GM19455 (cell line): ENCODE measurements around the gene CEP104.

Experiments
- ATAC-seq: cut with Tn5 transposase; IDR thresholded peaks from one replicate; pipeline ENCODE4 v1.9.1; 2021; ENCODE audit not compliant: unreplicated experiment

The CEP104 gene

DNA sequence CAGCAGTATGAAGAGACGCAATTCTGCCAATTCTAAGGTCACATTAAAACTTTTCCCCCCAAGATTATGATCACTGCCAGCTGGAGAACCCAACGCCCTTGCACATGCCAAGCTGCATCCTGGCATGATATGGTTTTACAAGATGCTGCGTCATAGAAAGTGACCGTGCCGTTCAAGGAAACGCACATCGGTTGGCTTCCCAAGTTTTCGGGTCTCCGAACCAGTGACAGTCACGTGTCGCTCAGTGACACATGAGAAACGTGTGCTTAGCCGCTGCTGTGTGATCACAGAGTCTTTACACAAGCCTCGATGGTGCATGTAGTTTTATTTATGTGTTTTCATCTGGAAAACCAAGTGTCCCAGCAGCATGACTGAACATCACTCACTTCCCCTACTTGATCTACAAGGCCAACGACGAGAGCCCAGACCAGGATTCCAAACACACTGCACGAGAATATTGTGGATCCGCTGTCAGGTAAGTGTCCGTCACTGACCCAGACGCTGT lies 77.0 kb downstream of the CEP104 start:
- ATAC-seq = no peak

- no peak for ATAC-seq
These were observed 77.6 kb downstream of the CEP104 start for GRCh38 chr1:3779265-3779911.

DNA sequence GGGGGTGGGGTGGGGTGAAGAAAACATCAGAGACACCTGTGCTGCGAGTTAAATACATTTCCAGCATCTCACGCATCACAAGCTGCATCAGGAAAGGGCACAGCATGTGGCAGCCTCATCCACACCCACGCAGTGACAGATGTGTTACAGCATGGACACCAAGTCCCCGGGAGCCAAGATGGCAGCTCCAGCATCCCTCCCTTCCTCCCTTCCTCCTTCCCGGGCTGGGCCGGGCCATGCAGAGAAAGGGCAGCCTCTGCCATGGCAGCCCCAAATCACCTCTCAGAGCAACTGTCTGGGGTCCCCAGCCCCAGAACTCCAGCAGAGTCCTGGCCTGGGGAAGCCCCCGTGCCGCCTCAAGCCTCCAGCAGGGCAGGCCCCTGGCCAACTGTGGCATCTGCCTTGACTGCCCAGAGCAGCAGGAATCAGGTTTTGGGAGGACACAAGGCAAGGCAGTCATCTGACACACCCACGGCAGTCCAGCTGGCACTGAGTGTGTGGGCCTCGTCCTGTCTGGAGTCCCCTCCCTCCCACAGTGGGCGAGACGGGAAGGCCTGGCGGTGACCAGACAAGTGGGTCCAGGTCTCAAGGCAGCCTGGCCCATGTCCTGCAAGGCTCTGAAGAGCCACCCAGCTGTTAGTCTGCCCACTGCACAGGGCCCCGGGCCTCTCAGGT lies 78.3 kb downstream of the CEP104 start:
- ATAC-seq = no peak

GRCh38 chr1:3777647-3778589 lies 79.1 kb downstream of the CEP104 start:
- ATAC-seq = no peak

DNA sequence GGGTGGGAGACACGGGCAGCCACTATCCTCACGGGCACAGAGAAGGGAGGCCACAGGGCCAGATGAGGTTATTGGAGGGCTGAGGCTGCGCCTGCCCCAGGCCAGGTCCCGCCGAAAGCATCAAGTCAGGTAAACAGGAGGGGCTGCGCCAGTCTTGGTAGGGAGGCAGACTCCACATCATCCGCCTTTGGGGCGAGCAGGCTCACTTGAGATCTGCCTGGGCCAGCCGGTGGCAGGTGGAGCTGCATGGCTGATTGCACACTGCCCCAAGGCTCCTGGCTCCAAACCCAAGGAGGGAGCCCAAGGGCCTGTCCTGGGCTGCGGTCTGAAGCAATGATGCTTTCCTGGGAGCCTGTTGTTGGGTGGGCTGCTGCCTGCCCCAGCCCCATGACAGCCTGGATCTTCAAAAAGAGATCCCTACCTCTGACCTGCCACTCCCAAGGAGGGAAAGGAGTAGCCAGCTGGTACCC lies 79.9 kb downstream of the CEP104 start:
- ATAC-seq = no peak

- no peak for ATAC-seq
These were observed 80.6 kb downstream of the CEP104 start for GRCh38 chr1:3776231-3776961.

GRCh38 chr1:3775490-3776230 lies 81.4 kb downstream of the CEP104 start:
- ATAC-seq = no peak

GRCh38 chr1:3774946-3775489 lies 82.0 kb downstream of the CEP104 start:
- no peak for ATAC-seq

DNA sequence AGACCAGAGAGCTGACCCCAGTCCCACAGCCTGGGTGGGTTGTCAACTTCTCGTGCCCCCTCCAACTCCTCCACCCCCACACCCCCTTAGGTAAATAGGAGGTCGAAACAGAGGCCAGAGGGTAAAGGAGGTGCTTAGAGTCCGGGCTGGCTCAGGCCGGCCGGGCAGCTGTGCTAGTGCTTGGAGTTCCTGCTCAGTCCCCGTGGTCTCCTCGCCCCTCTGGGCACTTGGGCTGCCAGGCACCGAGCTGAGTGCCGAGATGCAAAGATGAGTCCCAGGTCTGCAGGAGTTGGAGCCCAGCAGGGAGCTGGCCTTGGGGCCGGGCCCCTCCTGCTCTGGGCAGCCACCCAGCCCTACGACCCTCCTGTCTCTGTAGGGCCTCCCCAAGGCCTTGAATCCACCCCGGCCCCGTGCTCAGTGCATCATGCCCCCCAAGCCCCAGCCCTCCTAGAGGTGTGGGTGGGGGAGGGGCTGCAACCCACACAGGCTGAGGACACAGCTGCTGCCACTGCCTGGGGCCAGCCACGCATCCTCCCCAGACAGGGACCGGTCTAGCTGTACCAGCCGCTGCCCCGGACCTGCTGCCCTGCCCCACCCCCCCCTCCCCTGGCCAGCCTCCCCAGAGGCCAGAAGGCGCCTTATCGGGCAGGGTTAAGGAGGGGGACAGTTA lies 82.6 kb downstream of the CEP104 start:
- no peak for ATAC-seq

- no peak for ATAC-seq
These were observed 83.3 kb downstream of the CEP104 start for GRCh38 chr1:3773572-3774275.

- ATAC-seq = peak; percentile 5
These were observed 84.1 kb downstream of the CEP104 start, which contains the start of gene SMIM1 for GRCh38 chr1:3772715-3773571. Gene SMIM1, plus strand, starts transcription at chr1:3772749. Its CDS starts 2,625 bp downstream, at chr1:3775374.

DNA sequence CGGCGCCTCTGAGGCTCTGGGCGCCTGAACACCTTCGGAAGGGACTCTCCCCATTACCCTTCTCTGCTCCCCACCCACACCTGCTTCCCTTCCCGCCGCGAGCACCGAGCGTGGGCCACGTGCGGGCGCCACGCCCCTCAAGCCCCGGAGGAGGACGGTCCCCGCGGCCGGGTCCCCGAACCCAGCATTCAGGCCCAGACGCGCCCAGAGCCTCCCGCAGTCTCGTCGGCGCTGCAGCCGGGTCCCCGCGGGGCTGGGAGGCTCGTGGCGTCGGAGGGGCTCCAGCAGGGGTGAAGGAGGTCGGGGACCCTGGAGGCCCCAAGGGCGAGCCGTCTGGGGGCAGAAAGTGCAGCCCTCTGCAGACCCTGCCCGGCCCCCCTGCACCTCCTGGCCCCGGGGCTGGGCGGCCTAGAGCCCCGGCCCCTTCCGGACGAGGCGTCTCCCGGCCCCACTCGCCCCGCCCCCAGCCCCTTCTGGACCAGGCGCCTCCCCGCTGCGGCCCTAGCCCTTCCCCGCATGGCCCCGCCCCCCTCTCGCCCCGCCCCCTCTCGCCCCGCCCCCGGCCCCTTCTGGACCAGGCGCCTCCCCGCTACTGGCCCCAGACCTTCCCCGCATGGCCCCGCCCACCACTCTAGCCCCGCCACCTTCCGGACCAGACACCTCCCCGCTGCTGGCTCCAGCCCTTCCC lies 84.8 kb downstream of the CEP104 start:
- ATAC-seq = peak; percentile 50

GRCh38 chr1:3771108-3772026 lies 85.6 kb downstream of the CEP104 start:
- ATAC-seq = peak; percentile 2

DNA sequence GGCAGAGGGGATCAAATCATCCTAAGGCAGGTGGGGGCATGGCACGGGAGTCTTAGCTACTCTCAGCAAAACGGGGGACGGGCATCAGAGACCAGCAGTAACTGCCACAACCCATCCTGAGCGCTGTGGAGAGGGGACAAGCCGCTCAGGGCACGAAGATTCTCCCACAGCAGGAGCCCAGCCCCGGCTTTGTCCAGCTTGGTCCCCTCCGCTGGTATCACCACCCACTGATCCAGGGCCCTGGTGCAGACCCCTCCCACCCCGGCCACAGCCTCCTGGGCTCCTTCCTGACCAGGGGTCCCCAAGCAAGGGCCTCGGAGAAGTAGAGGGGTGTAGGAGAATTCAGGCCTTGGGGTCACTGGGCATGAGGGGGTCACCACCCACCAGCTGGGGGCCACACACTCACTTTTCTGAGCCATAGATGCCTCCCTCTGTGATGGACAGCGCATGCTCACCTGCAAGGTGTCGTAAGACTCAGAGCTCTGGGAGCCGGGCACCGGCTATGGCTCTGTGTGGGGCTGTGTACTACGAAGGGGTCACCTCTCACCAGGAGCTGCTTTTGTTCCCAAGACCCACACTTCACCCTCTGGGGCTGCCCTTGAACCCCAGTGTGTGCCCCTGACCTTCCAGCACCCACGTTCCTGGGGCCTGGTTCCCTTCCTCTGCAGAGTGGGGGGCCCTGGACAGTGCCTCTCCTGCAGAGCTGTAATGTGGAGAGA lies 86.8 kb downstream of the CEP104 start:
- no peak for ATAC-seq

DNA sequence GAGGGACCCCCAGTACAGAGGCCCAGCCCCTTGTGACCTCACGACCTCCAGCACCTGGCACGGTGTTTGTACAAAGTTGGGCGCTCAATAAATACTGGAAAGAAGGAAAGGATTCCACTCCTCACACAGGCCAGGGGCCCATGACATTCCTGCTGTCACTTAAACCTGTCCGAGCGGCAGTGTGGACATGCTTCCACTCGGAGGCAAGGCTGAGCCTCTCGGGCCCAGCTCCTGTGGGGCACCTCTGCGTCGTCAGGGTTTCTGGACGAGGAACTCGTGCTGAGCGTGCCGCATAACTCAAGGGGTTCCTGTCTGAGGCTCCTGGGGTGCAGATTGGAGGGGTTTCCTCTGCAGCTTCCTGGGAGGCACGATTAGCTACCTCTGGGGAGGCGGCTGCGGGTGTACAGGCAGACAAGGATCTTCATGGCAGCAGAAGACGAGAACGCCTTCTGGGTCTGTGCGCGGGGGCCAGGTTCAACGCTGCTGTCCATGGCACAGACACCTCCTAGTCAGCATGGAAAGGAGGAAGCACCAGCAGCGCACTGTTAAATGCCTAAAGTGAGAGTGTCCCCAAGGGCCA lies 88.1 kb downstream of the CEP104 start:
- ATAC-seq = no peak
